GM23338 (cell line): ENCODE data around the gene DNAJC6. TPM values are rescaled to one million over a fixed set of nuclear protein-coding genes. Genes with fewer than 3 reads are reported as not detected.
"Not testable (repeated sequence)": the region's sequence is repeated elsewhere in the genome, so short reads cannot be mapped to it uniquely, and the experiment has no call there.

Source experiments
- ATAC-seq: fragments of 200-7000 bp; cut with Tn5 transposase; 3 replicates; pipeline ENCODE4 v1.9.1; 2020
- DNase-seq: peaks from one replicate; pipeline ENCODE4 v3.0.0-alpha.2; 2015; ENCODE audit warnings: low spot score
- H2AFZ ChIP-seq: fragments of 200-600 bp; sonication (generic); 2 replicates; pipeline ENCODE4 v1.8.0; 2016; ENCODE audit warnings: antibody characterized with exemption, mild to moderate bottlenecking, moderate library complexity
- H3F3A ChIP-seq: fragments of 200-600 bp; sonication (generic); replicated peaks from 2 replicates; pipeline ENCODE4 v1.8.0; 2017; ENCODE audit warnings: antibody characterized with exemption, mixed run types, low read depth
- H3K27ac ChIP-seq: fragments of 200-600 bp; sonication (generic); 2 replicates; pipeline ENCODE4 v1.6.1; 2016; ENCODE audit warnings: low read depth
- H3K27me3 ChIP-seq: fragments of 200-600 bp; sonication (generic); 2 replicates; pipeline ENCODE4 v1.8.0; 2016; ENCODE audit warnings: mild to moderate bottlenecking, mixed run types, moderate library complexity; ENCODE audit not compliant: insufficient read depth
- H3K36me3 ChIP-seq: fragments of 200-600 bp; sonication (generic); 2 replicates; pipeline ENCODE4 v1.8.0; 2016; ENCODE audit warnings: mild to moderate bottlenecking; ENCODE audit not compliant: insufficient read depth
- H3K4me1 ChIP-seq: fragments of 200-600 bp; sonication (generic); 2 replicates; pipeline ENCODE4 v1.8.0; 2016; ENCODE audit warnings: mild to moderate bottlenecking, moderate library complexity; ENCODE audit not compliant: insufficient read depth
- H3K4me2 ChIP-seq: fragments of 200-600 bp; sonication (generic); 2 replicates; pipeline ENCODE4 v1.7.1; 2017; ENCODE audit warnings: mixed run types
- H3K4me3 ChIP-seq: fragments of 200-600 bp; sonication (generic); 2 replicates; pipeline ENCODE4 v1.6.1; 2016; ENCODE audit warnings: mixed run types
- H3K79me2 ChIP-seq: fragments of 200-600 bp; sonication (generic); replicated peaks from 2 replicates; pipeline ENCODE4 v1.8.0; 2017; ENCODE audit warnings: mild to moderate bottlenecking; ENCODE audit not compliant: insufficient read depth
- H3K9me2 ChIP-seq: fragments of 200-600 bp; sonication (generic); 2 replicates; pipeline ENCODE4 v1.8.0; 2017; ENCODE audit not compliant: insufficient read depth
- H4K20me1 ChIP-seq: fragments of 200-600 bp; sonication (generic); replicated peaks from 2 replicates; pipeline ENCODE4 v1.8.0; 2017; ENCODE audit warnings: mild to moderate bottlenecking; ENCODE audit not compliant: insufficient read depth
- H3K27ac Mint-ChIP-seq: 2 replicates; pipeline ENCODE4 v1.8.0; 2020; ENCODE audit warnings: inconsistent platforms, mild to moderate bottlenecking, moderate library complexity, mixed read lengths
- H3K27me3 Mint-ChIP-seq: 3 replicates; pipeline ENCODE4 v1.8.0; 2022; ENCODE audit warnings: low read depth, mild to moderate bottlenecking, moderate library complexity, mixed read lengths, inconsistent platforms; ENCODE audit not compliant: insufficient read depth, poor library complexity
- H3K36me3 Mint-ChIP-seq: 3 replicates; pipeline ENCODE4 v1.8.0; 2021; ENCODE audit warnings: low read depth, mild to moderate bottlenecking, inconsistent platforms, moderate library complexity, mixed read lengths
- H3K4me1 Mint-ChIP-seq: 3 replicates; pipeline ENCODE4 v1.8.0; 2020; ENCODE audit warnings: mild to moderate bottlenecking, inconsistent platforms, mixed read lengths
- H3K4me3 Mint-ChIP-seq: 3 replicates; pipeline ENCODE4 v1.8.0; 2021; ENCODE audit warnings: moderate library complexity, mild to moderate bottlenecking, inconsistent platforms, mixed read lengths
- H3K9me3 Mint-ChIP-seq: 3 replicates; pipeline ENCODE4 v1.8.0; 2020; ENCODE audit warnings: moderate library complexity, mild to moderate bottlenecking, inconsistent platforms, mixed read lengths
- polyA plus RNA-seq: library from polyadenylated mRNA; unstranded; fragments of >200 nt; fragmentation: Nextera tagmentation; extraction: Ambion mirVana; gene quantifications from 2 replicates; pipeline ENCODE4 v1.2.1, GENCODE V29; 2016
- total RNA-seq: library from RNA; depleted of rRNA; stranded (reverse); fragments of >200 nt; shearing (Covaris generic); gene quantifications from 2 replicates; pipeline ENCODE4 v1.2.3, GENCODE V29; 2014
- TF ChIP-seq, protein P1 (sequence below): fragments of 250-450 bp; sonication (Bioruptor Pico); IDR thresholded peaks from 2 replicates; pipeline ENCODE4 v1.5.0; 2020; ENCODE audit warnings: mild to moderate bottlenecking, moderate library complexity
- TF ChIP-seq, protein P2 (sequence below), 2 experiments: fragments of 200-600 bp in 1 of 2; sonication (generic) in 1 of 2; conservative IDR thresholded peaks; 2 replicates each; pipeline versions ENCODE4 v1.5.1 to v1.6.1; 2016 to 2017; ENCODE audit warnings: antibody characterized with exemption in 2 of 2, low read depth in 2 of 2, mild to moderate bottlenecking in 2 of 2, moderate library complexity in 1 of 2

DNAJC6 gene
- total and polyA plus RNA-seq, 2 experiments from 2014 or later, result 2.4 to 7.4 TPM

DNA sequence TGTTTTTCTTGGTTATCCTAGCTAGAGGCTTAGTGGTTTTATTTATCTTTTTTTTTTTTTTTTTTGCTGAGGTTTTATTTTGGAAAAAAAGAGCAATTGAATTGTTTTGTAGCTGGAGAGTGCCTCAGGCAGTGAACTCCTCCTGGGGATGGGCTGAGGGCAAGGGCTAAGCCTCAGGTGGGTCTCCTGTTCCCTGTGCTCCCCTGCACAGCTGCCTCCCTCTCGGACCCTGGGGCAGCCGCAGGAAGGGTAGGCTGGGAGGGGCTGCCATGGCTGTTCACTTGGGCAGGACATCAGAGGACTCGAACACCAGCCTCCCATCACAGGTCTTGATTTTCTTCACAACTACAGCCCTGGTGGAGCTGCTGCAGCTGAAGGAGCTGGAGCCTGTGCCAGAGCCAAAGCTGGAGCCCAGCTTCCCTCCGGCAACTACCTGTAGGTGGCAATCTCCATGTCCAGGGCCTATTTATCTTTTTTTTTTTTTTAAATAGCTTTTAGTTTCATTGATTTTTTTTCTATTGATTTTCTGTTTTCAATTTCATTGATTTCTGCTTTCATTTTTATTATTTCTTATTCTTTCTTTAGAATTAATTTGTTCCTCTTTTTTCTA lies 140.0 kb downstream of the DNAJC6 start:
- Histone ChIP-seq H3K4me3 (no peak overlapping the region), H3K4me2 (no peak overlapping the region), H4K20me1 (no peaks in the 10 kb centered on the region), H3K4me1 (peaks cover 9% of the 10 kb centered on the region), H2AFZ (no peak overlapping the region), H3F3A (no peaks in the 10 kb centered on the region), H3K36me3 (no peaks in the 10 kb centered on the region), H3K27ac (no peak overlapping the region), H3K79me2 (no peaks in the 10 kb centered on the region), H3K27me3 (no peaks in the 10 kb centered on the region), H3K9me2 (no peaks in the 10 kb centered on the region)
- Mint-ChIP-seq H3K4me3 (no peak overlapping the region), H3K9me3 (peaks cover 7% of the 10 kb centered on the region; the same call in 2 of the 3 replicates), H3K36me3 (peaks cover 6% of the 10 kb centered on the region; the same call in 1 of the 3 replicates), H3K4me1 (peaks cover 11% of the 10 kb centered on the region), H3K27ac (no peak overlapping the region), H3K27me3 (peaks cover 2% of the 10 kb centered on the region)
- TF ChIP-seq, protein P1, sequence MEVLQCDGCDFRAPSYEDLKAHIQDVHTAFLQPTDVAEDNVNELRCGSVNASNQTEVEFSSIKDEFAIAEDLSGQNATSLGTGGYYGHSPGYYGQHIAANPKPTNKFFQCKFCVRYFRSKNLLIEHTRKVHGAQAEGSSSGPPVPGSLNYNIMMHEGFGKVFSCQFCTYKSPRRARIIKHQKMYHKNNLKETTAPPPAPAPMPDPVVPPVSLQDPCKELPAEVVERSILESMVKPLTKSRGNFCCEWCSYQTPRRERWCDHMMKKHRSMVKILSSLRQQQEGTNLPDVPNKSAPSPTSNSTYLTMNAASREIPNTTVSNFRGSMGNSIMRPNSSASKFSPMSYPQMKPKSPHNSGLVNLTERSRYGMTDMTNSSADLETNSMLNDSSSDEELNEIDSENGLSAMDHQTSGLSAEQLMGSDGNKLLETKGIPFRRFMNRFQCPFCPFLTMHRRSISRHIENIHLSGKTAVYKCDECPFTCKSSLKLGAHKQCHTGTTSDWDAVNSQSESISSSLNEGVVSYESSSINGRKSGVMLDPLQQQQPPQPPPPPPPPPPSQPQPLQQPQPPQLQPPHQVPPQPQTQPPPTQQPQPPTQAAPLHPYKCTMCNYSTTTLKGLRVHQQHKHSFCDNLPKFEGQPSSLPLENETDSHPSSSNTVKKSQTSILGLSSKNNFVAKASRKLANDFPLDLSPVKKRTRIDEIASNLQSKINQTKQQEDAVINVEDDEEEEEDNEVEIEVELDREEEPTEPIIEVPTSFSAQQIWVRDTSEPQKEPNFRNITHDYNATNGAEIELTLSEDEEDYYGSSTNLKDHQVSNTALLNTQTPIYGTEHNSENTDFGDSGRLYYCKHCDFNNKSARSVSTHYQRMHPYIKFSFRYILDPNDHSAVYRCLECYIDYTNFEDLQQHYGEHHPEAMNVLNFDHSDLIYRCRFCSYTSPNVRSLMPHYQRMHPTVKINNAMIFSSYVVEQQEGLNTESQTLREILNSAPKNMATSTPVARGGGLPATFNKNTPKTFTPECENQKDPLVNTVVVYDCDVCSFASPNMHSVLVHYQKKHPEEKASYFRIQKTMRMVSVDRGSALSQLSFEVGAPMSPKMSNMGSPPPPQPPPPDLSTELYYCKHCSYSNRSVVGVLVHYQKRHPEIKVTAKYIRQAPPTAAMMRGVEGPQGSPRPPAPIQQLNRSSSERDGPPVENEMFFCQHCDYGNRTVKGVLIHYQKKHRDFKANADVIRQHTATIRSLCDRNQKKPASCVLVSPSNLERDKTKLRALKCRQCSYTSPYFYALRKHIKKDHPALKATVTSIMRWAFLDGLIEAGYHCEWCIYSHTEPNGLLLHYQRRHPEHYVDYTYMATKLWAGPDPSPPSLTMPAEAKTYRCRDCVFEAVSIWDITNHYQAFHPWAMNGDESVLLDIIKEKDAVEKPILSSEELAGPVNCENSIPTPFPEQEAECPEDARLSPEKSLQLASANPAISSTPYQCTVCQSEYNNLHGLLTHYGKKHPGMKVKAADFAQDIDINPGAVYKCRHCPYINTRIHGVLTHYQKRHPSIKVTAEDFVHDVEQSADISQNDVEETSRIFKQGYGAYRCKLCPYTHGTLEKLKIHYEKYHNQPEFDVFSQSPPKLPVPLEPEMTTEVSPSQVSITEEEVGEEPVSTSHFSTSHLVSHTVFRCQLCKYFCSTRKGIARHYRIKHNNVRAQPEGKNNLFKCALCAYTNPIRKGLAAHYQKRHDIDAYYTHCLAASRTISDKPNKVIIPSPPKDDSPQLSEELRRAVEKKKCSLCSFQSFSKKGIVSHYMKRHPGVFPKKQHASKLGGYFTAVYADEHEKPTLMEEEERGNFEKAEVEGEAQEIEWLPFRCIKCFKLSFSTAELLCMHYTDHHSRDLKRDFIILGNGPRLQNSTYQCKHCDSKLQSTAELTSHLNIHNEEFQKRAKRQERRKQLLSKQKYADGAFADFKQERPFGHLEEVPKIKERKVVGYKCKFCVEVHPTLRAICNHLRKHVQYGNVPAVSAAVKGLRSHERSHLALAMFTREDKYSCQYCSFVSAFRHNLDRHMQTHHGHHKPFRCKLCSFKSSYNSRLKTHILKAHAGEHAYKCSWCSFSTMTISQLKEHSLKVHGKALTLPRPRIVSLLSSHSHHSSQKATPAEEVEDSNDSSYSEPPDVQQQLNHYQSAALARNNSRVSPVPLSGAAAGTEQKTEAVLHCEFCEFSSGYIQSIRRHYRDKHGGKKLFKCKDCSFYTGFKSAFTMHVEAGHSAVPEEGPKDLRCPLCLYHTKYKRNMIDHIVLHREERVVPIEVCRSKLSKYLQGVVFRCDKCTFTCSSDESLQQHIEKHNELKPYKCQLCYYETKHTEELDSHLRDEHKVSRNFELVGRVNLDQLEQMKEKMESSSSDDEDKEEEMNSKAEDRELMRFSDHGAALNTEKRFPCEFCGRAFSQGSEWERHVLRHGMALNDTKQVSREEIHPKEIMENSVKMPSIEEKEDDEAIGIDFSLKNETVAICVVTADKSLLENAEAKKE (CRISPR knock-in tag), result no peak
- TF ChIP-seq, protein P2, sequence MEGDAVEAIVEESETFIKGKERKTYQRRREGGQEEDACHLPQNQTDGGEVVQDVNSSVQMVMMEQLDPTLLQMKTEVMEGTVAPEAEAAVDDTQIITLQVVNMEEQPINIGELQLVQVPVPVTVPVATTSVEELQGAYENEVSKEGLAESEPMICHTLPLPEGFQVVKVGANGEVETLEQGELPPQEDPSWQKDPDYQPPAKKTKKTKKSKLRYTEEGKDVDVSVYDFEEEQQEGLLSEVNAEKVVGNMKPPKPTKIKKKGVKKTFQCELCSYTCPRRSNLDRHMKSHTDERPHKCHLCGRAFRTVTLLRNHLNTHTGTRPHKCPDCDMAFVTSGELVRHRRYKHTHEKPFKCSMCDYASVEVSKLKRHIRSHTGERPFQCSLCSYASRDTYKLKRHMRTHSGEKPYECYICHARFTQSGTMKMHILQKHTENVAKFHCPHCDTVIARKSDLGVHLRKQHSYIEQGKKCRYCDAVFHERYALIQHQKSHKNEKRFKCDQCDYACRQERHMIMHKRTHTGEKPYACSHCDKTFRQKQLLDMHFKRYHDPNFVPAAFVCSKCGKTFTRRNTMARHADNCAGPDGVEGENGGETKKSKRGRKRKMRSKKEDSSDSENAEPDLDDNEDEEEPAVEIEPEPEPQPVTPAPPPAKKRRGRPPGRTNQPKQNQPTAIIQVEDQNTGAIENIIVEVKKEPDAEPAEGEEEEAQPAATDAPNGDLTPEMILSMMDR (conservative IDR thresholded peaks at IDR 0.05; ENCODE audit: low read depth in 2 of 2), result peak; percentile 30 to 47; a peak in 3 of 4 replicates
- DNase-seq (peak; percentile 56), ATAC-seq (peak; percentile 78)

DNA sequence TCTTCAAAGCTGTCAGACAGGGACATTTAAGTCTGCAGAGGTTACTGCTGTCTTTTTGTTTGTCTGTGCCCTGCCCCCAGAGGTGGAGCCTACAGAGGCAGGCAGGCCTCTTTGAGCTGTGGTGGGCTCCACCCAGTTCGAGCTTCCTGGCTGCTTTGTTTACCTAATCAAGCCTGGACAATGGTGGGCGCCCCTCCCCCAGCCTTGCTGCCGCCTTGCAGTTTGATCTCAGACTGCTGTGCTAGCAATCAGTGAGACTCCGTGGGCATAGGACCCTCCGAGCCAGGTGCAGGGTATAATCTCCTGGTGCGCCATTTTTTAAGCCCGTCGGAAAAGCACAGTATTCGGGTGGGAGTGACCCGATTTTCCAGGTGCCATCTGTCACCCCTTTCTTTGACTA lies 146.3 kb downstream of the DNAJC6 start:
- not testable (repeated sequence) for H3K27ac ChIP-seq, H3K27ac Mint-ChIP-seq, H3K27me3 Mint-ChIP-seq, H3K36me3 ChIP-seq, H4K20me1 ChIP-seq, H3K4me1 ChIP-seq, H3K27me3 ChIP-seq, H3K4me3 ChIP-seq, DNase-seq, H3K4me3 Mint-ChIP-seq, ATAC-seq, H2AFZ ChIP-seq, H3K79me2 ChIP-seq, H3K9me2 ChIP-seq, H3F3A ChIP-seq
- Mint-ChIP-seq H3K9me3 (peaks cover 27% of the 10 kb centered on the region), H3K36me3 (peaks cover 24% of the 10 kb centered on the region), H3K4me1 (peaks cover 21% of the 10 kb centered on the region)
- 0 out of 2 replicates have a peak overlapping the region, but pooled peaks have one; percentile 48 for H3K4me2 ChIP-seq
